Measurements from ENCODE around the gene NDUFAF2.
"Not testable (repeated sequence)": the region's sequence is repeated elsewhere in the genome, so short reads cannot be mapped to it uniquely, and the experiment has no call there.

The NDUFAF2 gene

DNA sequence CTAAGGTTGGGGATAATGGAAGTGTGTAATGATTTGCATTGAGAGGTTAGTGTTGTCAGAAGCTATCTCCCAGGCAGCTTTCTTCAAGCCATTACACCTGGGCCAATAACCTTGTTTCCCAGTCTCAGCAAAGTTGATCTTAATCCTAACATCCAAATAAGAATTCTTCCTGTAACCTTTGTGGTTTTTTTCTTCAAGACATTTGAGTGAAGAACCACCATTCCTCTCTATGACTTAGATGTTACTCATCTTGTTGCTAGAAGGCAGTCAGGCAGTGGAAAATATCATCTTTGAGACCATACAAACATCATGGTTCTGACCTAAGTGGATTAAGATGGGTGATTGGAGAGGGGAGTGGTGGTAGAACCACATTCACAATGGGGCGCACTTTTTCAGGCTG lies 103.5 kb downstream of the NDUFAF2 start:
- DNase-seq (ENCODE audit: low read depth, low spot score): no peak

DNA sequence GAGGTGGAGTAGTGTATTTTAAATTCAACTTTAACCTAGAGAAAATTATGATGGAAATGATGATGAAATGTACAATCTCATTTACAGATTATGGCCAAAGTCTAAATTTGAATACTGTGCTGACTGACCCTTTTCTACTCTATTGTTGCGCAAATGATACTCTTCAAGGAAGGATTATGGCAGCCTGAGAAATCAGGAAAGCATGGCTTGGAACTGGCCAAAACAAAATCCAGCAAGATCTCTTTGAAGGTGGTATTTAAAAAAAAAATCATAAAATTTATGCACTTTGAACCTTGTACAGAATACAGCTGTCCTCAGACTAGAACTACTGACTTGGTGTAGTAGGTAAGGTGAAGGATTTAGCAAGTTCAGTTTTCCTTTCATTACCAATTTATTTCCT lies 105.3 kb downstream of the NDUFAF2 start:
- no peak for DNase-seq (ENCODE audit: low read depth, low spot score)

DNA sequence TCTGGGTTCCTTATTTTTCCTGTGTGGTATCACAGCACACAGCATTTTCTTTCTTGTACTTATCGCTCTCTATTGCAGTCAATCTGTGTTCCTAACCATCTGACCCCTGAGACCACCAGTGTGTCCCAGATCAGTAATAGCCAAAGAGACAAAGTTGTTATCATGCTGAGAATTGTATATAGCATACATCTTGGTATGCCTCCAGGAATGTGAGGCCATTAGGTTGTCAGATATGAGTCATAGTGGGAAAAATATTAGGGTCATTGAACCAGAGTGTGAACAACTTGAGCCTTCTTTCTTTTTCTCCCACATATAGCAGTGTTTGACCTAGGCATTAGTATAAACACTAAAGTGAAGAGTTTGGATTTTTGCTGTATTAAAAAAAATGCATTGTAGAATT lies 106.3 kb downstream of the NDUFAF2 start:
- DNase-seq (ENCODE audit: low read depth, low spot score): no peak

DNA sequence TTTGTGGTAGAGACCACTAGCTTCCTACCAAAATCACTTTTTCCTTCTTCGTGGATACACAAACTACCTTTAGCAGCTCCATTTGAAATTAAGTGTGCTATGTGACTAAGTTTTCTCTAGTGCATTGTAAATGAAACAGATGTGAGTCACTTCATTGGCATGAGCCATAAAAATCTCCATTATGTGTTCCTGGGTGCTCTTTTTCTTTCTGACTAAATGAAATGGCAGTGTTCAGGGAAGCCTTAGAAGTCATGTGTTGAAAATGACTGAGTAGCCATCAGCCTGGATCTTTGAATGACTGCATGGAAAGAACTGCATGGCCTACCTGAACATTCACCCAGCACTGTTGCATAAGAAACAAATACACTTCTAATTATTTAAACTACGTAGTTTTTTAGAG lies 107.9 kb downstream of the NDUFAF2 start:
- DNase-seq (ENCODE audit: low read depth, low spot score): no peak

DNA sequence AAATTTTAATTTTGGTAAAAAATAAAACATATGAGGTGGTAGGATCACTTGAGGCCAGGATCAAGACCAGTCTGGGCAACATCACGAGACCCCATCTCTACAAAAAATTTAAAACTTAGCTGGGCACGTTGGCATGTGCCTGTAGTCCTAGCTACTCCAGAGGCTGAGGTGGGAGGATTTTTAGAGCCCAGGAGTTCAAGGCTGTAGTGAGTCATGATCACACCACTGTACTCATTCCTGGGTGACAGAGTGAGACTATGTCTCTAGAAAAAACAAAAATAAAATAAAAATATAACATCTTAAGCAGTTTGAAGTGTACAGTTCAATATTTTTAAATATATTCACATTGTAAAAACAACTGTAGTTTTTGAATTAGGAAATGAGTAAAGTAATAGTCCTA lies 108.9 kb downstream of the NDUFAF2 start:
- no peak for DNase-seq (ENCODE audit: low read depth, low spot score)

DNA sequence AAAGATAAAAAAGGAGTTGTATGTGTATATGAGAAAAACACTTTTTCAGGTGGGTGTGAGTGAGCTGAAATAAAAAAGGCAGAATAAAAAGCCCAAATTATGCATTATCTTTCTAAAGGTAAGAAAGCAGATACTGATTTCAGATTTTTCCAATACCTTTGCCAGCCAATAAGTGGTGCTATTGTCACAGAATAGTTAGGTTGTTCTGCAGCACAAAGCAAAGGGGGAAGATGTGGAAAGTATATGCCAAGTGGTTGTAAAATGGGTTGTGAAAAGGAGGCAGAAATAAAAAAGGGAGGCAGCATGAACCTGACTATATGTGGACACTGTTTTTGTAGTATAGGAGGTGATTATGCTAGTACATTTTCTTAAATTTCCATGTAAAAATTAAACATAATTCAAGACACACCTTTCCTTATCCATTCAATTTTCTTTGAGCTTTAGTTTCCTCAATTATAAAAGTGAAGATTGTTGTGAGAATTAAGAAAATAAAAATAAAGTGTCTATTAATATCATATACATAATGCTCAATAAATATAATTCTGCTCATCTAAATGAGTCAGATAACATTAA lies 110.5 kb downstream of the NDUFAF2 start:
- no peak for DNase-seq (ENCODE audit: low read depth, low spot score)

DNA sequence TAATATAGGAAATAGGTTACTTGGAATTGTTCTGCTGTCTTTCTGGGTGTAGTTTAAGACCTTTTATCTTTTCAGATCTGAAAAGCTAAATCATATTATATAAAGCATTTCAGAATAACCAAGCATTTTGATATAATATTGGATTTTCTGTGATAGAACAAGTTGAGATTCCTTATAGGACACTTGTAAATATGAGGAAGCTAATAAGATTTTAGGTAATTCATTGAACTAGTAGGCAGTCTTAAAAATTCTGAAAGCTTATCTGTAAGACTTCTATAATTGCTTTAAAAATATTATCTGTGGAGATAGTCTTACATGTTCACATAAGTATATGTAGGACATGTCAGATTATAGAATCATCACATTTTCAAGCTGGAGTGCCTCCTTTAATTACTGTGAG lies 114.5 kb downstream of the NDUFAF2 start:
- no peak for DNase-seq (ENCODE audit: low read depth, low spot score)

DNA sequence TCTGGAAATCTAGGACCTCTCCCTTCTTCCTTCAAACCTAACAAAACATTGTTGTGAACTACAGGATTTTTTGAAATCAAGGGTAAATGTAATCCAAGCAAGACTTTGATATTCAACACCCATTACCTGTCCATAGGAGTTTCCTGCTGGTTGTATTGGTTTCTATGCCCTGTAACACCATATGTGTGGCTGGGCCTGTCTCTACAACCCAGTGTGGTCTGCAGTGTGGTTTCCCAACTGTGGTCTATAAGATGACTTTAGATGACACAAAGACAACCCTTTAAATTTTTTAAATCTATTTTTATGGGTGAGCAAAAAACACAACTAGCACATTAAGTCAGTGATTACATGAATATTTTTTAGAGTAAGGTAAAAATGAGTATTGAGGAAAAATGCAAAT lies 124.1 kb downstream of the NDUFAF2 start:
- no peak for DNase-seq (ENCODE audit: low read depth, low spot score)

DNA sequence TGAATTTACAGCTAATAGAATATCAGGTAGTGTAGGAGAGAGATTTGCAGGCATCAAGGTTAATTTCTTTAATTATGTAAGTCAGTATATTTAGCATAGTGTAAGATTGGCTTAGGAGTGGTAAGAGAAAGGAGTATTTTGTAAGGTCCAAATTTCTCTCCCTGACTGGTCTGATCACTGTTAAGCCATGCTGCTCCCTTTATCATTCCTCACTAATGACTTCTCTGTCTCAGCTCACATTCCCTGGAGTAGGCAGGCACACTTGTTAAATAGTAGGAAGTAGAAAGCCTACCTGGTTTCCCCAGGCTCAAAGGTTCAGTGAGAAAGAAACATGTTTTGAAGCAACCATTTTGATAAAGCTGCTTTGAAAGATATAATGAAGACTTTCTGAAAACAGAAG lies 126.5 kb downstream of the NDUFAF2 start:
- DNase-seq (ENCODE audit: low read depth, low spot score): no peak

DNA sequence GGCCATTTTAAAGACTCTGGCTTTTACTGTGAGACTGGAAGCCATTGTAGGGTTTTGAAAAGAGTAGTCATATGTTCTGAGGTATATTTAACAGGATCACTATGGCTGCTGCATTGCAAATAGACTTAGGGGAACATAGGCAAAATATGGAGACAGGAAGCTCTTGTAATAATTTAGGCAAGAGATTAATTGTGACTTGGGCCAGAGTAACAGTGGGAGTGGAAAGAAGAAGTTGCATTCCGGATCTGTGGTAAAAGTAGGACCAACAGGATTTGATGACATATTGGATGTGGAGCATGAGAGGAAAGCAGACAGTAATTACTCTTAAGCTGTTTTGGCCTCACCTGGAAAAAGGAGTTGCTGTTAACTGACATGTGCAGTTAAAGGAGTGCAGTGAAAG lies 131.6 kb downstream of the NDUFAF2 start:
- DNase-seq (ENCODE audit: low read depth, low spot score): no peak

DNA sequence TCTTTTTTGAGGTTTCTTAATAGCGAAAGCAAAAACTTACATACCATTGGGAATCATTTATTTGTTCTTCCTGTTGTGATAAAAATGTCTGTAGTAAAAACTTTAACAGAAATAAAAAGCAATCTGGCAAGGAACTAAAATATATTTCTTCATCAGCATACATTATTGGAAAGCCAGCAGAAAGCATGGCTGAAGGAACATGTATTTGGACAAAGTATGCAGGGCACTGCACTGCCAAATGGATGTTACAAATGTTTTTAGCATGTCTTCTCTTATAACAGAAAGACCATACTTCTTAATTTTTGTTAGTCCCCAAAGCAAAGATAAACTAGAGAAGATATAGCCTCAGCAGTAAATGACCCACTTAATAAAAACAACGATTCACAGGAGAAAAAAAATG lies 136.7 kb downstream of the NDUFAF2 start:
- DNase-seq (ENCODE audit: low read depth, low spot score): no peak

DNA sequence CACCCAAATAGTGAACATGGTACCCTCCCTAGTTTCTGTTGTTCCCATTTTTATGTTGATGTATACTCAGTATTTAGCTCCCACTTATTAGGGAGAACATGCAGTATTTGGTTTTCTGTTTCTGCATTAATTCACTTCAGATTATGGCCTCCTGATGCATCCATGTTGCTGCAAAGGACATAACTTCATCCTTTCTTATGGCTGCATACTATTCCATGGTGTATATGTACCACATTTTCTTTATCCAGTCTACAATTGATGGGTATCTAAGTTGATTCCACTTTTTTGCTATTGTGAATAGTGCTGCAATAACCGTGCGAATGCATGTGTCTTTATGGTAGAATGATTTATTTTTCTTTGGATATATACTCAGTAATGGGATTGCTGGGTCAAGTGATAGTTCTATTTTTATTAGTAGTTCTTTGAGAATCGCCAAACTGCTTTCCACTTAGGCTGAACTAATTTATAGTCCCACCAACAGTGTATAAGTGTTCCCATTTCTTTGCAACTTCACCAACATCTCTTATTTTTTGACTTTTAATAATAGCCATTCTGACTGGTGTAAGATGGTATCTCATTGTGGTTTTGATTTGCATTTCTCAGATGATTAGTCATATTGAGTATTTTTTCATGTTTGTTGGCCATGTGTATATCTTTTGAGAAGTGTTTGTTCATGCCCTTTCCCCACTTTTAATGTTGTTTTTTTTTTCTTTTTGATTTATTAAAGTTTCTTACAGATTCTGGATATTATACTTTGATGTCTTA lies 137.7 kb downstream of the NDUFAF2 start:
- no peak for DNase-seq (ENCODE audit: low read depth, low spot score)

DNA sequence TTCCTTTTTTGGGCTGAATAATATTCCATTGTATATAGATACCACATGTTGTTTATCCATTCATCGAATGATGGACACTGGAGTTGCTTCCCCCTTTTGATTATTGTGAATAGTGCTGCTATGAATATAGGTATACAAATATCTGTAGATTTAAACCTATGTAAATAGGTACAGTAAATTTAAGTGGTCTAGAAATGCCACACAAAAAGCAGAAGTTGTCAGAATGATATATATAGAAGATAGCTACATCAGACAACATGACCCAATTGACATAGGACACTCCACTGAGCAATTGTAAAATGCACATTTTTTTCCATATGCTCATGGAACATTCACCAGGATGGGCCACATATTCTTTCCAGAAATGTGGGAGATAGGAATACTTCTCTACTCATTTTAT lies 139.7 kb downstream of the NDUFAF2 start:
- no peak for DNase-seq (ENCODE audit: low read depth, low spot score)

DNA sequence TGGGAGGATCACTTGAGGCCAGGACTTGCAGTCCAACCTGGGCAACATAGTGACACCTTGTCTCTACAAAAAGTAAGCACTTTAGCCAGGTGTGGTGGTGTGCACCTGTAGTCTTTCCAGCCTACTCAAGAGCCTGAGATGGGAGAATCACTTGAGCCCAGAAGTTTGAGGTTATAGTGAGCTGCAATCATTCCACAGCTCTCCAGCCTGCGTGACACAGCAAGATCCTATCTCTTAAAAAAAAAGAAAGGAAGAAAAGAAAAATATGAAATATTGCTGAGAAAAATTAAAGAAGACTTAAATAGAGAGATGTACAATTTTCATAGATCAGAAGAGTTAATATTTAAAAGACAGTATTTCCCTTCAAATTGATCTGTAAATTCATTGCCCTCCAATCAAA lies 140.9 kb downstream of the NDUFAF2 start:
- DNase-seq (ENCODE audit: low read depth, low spot score): no peak

DNA sequence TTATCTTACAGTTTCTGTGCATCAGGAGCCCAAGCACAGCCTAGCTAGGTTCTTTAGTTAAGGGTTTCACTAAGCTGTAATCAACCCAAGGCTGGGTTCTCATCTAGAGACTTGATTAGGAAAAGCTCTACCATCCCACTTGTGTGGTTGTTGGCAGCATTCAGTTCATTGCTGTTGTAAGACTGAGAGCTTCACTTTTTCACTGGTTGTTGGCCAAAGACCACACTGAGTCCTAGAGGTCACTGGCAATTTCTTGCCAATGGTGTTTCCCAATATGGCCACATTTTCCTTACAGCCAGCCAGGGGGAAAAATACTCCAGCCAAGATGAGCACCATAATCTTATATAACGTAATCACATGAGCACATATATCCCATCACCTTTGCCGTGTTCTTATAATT lies 142.9 kb downstream of the NDUFAF2 start:
- DNase-seq (ENCODE audit: low read depth, low spot score): no peak

DNA sequence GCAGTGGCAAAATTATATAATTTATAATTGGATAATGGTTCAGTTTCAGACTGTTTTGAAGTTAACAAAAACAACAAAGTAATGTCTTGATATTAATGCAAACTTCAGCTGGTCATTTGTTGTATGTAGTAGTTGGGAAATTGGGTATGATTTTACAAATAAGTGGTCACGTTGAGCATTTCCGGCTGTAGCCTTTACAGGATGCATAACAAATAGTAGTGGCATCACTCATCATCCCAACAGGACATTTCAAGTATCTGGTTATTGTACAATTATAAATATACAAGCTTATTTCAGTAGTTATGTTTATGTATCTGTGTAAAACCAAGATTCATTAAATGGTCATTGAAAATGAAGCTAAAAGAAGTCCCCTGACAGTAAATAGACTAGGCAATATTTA lies 144.3 kb downstream of the NDUFAF2 start:
- no peak for DNase-seq (ENCODE audit: low read depth, low spot score)

DNA sequence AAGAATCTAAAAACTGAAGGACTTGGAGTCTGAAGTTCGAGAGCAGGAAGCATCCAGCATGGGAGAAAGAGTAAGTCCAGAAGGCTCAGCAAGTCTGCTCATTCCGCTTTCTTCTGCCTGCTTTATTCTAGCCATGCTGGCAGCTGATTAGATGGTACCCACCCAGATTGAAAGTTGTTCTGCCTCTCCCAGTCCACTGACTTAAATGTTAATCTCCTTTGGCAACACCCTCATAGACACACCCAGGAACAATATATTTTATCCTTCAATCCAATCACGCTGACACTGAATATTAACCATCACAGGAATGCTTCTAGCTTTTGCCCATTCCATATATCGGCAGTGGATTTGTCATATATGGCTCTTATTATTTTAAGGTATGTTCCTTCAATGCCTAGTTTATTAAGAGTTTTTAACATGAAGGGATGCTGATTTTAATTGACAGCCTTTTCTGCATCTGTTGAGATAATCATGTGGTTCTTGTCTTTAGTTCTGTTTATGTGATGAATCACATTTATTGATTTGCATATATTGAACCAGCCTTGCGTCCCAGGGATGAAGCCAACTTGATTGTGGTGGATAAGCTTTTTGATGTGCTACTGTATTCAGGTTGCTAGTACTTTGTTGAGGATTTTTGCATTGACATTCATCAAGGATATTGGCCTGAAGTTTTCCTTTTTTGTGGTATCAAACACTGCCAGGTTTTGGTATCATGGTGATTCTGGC lies 148.2 kb downstream of the NDUFAF2 start:
- DNase-seq (ENCODE audit: low read depth, low spot score): not testable (repeated sequence)

DNA sequence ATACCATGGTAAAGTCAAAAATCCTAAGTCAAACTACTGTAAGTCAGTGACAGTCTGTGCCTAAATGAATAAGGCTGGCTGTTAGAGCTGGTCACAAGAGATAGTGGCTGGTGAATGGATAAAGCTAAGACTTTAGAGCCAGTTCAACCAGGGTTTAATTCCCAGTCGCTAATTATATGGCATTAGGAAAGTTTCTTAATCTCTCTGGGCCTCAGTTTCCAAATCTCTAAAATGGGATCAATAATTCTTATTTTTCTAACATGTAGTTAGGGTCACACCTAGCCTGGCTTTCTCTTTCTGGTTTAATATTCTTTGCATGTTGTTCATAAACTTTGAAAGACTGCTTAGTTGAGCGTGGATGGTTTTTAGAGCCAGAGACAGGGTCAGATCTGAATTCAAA lies 152.5 kb downstream of the NDUFAF2 start:
- DNase-seq (ENCODE audit: low read depth, low spot score): no peak

DNA sequence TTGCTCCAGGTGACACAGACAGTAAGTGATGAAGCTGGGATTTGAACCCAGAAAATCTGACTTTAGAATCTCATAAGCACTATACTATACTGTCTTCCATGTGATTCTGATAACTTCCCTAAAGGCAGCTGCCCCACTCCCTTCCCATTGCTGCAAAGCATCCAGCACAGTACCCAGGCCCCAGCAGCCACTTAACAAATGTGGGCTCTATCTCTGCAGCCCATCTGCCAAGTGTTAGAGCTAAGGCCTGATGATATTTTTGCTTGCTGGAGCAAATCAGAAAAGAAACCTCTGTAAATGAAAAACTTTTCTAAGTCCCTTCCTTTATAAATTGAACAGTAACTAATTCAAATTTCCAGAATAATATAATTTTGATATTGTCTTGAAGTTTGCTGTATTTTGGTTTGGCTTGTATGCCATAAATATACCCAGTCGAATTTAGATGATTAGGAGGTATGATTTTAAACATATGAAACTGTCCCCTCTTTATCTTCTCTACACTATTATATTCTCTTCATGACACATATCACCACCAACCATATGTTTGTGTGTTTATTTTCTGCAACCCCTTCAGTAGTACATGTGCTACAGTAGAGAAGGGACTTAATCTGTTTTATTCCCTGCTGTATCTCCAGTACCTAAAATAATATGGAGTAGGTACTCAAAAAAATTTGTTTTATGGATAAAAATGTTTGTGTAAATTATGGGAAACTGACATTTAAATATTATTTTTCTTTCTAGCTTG lies 153.4 kb downstream of the NDUFAF2 start:
- no peak for DNase-seq (ENCODE audit: low read depth, low spot score)

DNA sequence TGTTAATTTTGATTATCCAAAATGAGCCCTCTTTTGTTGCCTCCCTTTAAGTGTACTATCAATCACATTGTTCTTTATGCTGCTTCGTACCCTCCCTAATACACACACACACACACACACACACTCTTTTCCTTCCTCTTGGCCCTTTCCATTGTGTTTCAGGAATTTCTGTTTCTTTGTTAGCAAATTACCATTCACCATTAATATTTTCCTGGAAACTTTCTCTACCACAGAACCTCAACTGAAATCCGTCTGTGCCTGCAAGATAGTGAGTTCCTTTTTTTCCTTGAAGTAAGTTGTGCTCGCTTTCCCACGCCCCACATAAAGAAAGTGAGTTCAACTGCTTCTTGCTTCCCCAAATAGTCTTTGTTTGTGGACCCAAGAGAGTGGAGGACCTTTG lies 155.4 kb downstream of the NDUFAF2 start:
- no peak for DNase-seq (ENCODE audit: low read depth, low spot score)

DNA sequence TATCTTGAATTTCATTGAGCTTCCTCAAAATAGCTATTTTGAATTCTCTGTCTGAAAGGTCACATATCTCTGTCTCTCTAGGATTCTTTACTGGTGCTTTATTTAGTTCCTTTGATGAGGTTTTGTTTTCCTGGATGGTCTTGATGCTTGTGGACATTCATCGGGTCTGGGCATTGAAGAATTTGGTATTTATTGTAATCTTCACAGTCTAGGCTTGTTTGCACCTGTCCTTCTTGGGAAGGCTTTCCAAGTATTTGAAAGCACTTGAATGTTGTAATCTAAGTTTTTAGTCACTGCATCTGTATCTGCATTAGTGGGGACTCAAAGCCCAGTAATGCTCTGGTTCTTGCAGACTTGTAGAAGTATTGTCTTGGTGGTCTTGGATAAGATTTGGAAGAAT lies 169.4 kb downstream of the NDUFAF2 start:
- DNase-seq (ENCODE audit: low read depth, low spot score): no peak

DNA sequence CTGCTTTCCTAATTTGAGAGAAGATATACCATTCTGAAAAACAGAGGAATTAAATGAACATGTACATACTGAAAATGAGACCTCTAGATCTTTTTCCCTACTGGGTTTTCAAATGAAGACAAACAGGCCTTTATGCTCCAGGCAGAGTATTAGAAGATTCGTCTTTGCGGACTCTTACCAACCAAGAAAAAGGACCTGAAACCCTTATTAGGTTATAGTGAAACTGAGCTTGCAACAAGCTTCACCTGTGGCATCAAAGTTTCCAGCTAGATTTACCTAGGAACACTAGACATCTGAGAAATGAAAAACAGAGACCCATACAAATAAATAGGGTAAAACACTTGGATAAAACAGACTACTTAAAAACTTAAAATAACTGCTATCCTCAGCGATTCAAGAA lies 171.0 kb downstream of the NDUFAF2 start:
- DNase-seq (ENCODE audit: low read depth, low spot score): no peak
